ENCODE results near the gene HRAS. TPM values are rescaled to one million over a fixed set of nuclear protein-coding genes. Genes with fewer than 3 reads are reported as not detected.

HRAS gene
- total RNA-seq, 1 donor from 2014 or later: 45.2 TPM

DNA sequence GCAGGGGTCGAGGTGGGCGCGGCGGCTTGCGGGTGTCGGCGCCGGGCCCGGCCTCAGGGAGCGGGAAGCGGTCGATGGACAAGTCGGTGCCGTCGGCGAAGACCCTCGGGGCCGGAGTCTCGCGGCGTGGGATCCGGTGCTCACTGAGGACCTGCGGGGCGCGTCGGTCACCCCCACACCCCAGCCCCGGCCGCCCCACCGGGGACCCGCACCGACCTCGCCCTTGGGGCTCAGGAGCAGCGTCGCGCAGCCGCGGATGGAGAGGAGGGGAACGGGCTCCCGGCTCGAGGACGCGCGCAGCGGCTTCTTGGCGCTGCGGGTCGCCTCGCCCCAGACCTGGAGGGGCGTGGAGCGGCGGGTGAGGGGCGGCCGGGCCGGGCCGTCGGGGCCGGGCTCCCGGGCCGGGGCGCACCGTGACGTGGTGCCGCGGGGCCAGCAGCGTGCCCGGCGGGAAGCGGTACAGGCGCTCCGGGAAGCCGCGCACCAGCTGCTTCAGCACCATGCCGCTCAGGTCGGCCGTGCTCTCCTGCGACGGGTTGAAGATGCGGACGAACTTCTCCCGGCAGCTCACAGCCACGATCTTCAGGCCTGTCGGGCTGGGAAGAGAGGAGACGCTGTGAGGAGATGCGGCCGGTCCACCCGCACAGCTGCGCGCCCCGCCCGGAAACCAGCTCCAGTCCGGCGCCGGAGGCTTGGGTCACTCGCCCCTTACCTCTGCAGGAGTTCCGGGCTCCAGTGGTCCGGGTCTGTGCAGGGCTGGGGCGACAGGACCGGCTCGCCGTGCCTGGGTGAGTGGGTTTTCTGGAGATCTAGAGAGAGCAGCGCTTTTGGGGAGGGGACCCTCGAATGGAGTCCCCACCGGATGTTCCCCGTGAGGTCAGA lies 20.6 kb upstream of the HRAS start:
- intact Hi-C loops (cut with DNase I): no loop called here
- no peak for DNase-seq (ENCODE audit: low spot score)
- no peak for ATAC-seq

DNA sequence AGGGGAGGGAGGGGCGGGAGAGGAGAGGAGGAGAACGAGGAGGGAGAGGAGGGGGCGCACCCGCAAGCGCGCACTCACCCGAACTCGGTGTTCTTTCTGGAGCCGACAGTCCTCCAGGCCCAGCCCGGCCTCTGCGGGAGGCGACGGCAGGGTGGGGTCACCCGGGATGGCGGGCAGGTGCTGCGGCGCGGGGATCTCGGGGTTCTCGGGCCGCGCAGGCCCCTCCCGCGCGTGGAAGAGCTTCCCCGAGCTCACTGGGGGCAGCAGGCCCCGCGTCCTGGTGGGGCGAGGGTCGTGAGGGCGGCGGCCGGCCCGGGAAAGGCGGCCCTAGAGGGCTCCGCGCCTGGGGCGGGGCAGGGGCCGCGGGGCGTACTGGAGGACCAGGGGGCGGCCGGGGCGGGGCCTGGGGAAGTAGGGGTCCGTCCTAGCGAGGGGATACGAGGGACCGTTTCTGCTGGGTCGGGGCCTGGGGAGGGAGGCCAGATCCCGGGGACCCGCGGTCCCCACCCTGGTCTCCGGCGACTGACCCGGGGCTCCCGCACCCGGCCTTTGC lies 19.9 kb upstream of the HRAS start:
- intact Hi-C loops (cut with DNase I): no loop called here
- DNase-seq (ENCODE audit: low spot score) (no peak), ATAC-seq (no peak)

DNA sequence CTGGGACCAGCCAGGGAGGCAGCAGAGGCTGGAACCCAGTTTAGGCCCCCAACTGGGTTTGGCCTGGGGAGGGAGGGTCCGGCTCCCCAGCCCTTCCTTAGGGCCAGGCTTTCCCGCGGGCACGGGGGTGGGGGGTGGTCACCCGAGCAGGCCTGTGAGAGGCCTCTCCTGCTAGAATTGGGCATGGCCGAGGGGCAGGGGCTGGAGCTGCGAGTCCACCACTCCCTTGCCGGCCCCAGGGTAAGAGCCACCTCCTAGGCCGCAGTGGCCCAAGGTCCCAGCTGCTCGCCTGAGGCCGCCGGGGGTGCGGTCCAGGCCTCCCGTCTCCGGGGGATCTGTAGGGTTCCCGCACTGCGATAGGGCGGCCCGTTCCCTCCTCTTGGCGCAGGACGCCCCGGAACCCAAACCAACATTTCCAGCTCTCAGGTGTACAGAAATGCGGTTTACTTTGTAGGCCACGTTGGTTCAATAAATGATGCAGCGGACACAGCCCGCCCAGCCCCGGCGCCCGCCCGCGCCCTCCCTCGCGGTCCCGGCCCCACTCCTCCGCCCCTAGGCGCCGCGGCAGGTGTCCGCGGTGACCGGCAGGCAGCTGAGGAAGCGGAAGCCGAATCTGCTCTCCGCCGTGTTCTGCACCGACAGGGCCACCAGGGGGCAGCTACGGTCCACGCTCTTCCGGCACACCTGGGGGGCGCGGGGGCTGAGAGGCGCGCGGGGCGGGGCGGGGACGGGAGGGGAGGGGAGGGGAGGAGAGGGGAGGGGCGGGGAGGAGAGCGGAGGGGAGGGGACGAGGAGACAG lies 19.3 kb upstream of the HRAS start:
- intact Hi-C loops (cut with DNase I): no loop called here
- no peak for DNase-seq (ENCODE audit: low spot score)

DNA sequence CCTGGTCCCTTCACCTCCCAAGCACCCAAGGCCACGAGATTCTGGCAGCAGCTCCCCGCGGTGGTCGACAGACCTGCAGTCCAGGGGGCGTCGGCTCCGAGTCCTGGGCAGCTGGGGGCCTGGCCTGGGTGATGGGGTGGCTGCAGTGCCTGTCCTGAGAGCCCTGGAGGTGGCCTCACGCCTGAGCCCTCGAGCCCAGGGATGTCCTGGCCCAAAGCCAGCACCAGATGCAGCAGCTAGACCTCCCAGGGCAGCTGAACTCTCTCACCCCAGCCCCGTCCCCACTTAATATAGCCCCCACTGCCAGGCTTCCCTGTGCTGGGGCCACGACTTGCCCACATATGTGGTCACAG lies 18.6 kb upstream of the HRAS start:
- DNase-seq (ENCODE audit: low spot score) (no peak), ATAC-seq (no peak)
- intact Hi-C loops (cut with DNase I): no loop called here

More for the DNA sequence above, 19.3 kb upstream of the HRAS start:
- ATAC-seq: no peak

DNA sequence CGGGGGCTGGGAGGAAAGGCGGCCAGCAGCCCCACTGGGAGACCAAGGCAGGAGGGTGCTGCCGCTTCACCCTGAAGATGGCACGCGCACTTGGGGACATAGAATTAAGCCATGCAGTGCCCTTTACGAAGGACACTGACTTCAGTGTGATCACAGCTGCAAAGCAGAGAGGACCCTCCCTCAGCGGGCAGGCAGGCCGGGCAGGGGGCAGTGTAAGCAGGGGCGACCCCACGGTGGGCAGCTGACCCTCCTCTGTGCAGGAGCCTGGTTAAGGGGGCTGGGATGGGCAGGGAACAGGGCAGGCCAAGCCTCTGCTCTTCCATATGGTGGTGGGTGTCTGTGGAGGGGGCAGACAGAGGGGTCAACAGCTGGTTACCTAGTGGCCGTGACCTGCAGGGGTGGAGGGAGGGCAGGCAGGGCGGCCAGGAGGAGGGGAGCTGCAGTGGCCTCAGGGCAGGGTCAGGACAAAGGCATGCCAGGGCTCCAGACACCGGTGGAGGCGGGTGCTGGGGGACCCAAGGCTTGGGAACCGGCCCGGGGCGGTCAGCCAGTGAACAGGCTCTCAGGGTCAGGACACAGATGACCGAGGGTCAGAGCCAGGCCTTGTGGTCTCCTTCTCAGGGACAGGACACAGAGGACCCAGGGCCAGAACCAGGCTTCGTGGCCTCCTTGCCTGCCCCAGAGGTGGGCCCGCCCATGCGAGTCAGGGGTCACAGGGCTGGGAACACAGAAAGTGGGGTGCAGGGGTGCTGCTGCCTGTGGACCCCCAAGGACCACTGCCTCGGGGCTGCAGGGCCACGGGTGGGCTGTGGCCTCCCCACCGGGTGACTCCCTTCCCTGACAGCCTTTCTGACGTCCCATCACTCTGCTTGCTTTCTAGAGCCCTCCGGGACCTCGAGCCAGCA lies 18.0 kb upstream of the HRAS start:
- ATAC-seq (no peak), DNase-seq (ENCODE audit: low spot score) (no peak)
- intact Hi-C loops (cut with DNase I): no loop called here

DNA sequence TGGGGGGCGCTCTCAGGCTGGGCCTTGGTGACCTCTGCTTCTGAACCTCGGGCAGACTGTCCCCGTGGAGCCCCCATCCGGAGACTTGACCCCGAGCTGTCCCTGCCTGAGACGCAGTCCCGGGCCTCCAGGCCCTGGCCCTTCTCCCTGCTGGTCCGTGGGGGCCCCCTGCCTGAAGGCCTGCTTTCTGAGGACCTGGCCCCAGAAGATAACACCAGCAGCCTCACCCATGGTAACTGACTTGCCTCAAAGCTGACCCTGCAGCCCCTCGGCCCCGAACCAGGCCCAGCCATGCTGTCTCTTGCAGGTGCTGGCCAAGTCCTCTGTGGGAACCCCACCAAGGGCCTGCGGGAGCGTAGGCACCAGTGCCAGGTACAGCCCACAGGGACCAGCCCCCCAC lies 16.2 kb upstream of the HRAS start:
- DNase-seq (ENCODE audit: low spot score) (no peak), ATAC-seq (no peak)
- intact Hi-C loops (cut with DNase I): no loop called here

DNA sequence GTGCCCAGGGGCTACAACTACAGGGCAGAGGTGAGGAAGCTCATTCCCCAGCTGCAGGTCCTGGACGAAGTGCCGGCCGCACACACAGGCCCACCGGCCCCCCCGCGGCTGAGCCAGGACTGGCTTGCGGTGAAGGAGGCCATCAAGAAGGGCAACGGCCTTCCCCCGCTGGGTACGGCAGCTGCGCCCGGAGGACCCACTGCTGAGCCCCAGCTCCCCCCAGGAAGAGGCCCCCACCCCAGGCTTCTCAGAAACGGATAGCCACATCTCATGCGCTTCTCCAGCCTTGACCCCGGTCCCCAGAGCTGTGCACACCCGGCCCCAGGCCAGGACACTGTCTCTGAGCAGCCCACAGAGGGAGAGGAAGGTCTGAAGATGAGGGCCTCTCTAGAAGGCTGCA lies 15.8 kb upstream of the HRAS start:
- ATAC-seq: no peak
- intact Hi-C loops (cut with DNase I): no loop called here
- no peak for DNase-seq (ENCODE audit: low spot score)

DNA sequence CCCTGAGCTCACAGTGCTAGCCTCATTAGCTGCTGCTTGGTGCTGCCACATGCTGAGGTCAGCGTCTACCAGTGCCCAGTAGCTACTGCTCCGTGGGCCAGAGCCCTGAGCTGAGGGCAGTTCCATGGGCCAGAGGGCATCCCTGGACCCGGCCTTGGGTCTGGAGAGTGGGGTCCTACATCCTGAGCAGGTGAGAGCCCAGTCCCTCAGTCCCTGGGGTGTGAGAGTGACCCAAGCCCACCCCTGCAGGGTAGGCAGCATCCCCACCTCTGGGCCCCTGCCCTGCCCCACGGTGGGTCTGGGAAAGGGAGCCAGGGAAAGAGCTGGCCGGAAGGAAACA lies 15.3 kb upstream of the HRAS start:
- intact Hi-C loops (cut with DNase I): no loop called here

DNA sequence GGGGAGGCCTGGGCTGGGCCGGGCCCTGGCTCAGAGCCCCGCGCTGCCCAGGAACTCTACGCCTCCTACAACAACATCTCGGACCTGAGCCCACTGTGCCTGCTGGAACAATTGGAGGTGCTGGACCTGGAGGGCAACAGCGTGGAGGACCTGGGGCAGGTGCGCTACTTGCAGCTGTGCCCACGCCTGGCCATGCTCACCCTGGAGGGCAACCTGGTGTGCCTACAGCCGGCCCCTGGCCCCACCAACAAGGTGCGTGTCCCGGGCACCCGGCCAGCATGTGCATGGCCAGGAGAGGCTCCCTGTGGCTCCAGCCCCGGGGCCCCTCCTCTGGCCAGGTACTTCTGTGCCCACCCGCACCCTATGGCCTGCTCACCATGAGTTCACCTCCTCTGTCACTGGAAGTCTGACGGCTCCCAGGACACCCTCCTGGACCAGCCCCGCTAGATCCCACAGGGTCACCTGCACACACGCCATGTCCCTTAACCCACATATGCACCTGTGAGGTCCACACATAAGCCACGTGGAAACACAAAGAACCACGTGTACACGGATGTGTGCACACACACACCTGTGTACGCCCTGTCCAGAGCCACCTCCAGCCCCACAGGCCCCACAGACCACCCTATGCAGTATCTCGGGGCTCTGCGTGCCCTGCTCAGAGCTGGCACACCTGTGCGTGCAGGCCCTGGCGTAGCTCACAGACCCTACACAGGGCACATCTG lies 14.8 kb upstream of the HRAS start:
- intact Hi-C loops (cut with DNase I): no loop called here
- no peak for DNase-seq (ENCODE audit: low spot score)

More for the DNA sequence above, 15.3 kb upstream of the HRAS start:
- DNase-seq (ENCODE audit: low spot score): no peak
- no peak for ATAC-seq

DNA sequence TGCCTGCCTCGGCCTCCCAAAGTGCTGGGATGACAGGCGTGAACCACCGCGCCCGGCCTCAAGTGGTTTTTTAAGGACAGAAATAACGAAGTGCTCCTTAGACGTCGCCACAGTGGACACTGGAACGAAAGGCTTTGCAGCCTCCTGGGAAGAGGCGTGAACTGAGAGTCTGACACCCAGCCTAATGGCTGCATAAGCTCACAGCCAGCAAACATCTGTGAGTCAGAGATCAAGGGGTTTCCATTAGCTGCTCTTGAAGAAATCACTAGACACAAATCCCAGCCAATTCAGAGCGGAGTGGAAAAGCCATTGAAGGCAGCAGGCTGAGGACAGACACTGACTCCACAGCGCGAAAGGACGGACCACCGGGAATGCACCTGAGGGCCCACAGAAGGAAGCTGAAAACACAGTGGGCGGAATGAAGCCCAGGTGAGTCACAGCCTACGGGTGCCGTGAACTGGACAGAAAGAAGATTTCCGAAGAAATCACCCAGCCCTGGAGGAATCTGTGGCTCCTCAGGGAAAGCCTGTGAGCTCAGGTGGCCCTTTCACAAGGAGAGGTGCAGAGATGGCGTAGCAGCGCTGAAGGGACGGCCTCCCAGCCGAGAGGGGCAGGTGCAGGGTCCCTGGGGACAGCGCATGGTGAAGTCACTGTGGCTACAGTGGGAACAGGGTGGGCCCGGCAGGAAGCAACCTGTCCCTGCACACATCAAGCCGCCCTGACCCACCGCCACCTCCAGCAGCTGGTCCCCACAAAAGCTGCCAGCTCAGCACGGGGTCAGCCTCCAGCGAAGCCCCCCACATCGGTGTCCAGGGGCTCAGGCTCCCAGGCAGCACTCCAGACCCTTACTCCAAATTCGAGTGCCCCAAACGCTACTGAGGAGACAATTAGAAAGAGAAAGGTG lies 13.6 kb upstream of the HRAS start:
- intact Hi-C loops (cut with DNase I): no loop called here
- no peak for DNase-seq (ENCODE audit: low spot score)
- ATAC-seq: no peak

More for the DNA sequence above, 14.8 kb upstream of the HRAS start:
- ATAC-seq: no peak

DNA sequence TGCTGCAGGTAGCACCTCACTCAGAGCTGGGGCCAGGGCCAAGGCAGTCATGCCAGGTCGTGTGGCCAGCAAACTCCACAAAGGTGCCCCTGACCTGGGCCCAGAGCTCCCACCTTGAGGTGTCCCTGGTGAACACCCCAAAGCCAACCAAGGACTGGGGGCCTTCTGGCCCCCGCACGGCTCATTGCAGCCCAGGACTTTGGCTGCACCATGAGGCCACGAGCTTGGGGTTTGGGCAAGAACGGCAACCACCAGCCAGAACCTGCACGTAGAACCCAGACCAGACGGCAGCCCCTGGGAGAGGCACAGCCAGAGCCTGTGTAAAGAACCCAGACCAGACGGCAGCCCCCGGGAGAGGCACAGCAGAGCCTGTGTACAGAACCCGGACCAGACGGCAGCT lies 9.8 kb upstream of the HRAS start:
- ATAC-seq (no peak), DNase-seq (ENCODE audit: low spot score) (no peak)
- intact Hi-C loops (cut with DNase I): no loop called here

DNA sequence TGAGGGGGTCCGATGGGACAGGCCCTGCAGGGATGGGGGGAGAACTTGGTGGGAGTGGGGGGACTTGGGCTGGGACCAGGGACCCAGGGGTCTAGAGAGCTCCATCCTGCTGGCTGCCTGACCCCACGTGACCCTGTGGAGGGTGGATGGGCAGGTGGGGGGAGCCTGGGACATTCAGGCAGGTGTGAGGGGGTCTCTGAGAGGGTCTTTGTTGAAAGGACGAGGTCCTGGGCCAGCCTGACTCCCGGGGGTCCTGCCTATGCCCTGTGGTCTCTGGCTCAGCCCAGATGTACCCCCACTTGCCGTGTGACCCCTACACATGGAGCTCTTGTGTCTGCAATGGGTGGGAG lies 9.4 kb upstream of the HRAS start:
- ATAC-seq (no peak), DNase-seq (ENCODE audit: low spot score) (no peak)
- intact Hi-C loops (cut with DNase I): no loop called here

DNA sequence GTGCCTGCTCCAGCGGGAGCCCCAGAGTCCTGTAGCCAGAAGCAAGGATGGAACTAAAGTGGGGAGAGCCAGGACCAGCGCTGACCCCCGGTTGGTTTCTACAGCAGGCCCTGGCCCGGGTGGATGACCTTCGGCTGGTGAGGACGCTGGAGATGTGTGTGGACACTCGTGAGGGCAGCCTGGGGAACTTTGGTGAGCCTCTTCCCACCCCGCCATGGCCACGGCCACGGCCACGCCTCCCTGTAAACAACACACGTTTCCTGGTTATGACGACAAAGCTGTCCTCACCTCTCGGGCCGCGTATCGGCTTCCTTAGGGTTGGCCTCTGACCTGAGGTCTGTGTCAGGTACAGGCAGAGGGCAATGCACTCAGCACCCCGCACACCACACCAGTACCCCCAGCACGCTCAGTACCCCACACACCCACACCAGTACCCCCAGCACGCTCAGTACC lies 6.1 kb upstream of the HRAS start:
- no peak for DNase-seq (ENCODE audit: low spot score)
- no peak for ATAC-seq
- intact Hi-C loops (cut with DNase I): no loop called here

DNA sequence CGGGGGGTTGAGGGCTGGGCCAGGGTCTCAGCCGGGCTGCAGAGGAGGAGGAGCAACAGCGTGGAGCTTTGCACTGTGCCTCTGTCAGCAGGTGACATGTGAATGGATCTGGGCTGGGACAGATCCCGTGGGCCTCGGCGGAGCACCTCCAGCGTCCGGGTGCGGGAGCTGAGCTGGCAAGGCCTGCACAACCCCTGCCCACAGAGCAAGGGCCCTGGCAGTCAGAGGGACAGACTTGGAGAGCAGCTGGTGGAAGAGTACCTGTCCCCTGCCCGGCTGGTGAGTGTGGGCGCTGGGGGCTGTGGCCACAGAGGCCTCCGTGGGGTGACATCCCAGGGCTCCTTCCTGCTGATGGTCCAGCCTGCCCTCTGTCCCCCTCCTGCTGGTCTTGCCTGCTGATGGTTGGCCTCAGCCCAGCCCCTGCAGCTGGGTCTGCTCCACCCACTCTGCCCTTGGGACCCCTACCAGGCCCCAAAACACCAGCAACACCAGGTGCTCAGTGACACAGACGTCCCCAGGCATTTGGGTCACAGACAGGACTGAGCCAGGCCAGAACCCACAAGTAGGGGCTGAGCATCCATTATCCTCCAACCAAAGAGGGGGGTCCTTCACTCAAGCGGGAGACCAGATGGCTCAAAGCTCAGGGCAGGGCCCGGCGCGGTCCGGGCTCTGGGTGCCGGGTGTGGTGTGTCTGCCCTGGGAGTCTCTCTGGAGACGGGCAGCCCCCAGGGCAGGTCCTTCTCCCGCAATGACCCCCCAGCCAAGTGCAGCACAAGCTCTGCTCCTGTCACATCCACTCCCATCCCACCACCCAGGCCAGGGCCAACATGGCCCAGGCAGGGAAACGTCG lies 5.4 kb upstream of the HRAS start:
- intact Hi-C loops (cut with DNase I): no loop called here
- DNase-seq (ENCODE audit: low spot score) (no peak), ATAC-seq (no peak)

DNA sequence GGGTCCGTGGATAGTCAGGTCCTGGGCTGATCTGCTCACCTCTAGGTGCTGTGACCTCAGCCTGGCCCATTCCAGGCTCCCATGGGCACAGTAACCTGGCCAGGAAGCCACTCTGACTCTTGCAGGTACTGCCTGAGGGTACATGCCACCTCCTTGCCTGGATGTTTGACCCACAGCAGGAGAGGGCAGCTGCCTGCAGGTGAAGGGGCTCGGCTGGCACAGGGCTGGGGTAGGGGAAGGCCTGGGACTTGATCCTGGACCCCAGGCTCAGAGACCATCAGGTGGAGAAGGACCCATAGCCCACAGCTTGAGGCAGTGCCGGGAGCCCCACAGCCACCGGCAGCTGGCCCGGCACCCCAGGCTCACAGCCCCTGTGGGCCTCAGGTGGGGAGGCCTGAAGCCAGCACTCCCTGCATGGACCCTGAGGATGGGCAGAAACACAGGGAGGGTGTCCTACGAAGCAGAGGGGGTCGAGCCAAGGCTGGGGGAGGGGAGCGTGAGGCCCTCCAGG lies 4.7 kb upstream of the HRAS start:
- DNase-seq (ENCODE audit: low spot score): no peak
- no peak for ATAC-seq
- intact Hi-C loops (cut with DNase I): no loop called here

DNA sequence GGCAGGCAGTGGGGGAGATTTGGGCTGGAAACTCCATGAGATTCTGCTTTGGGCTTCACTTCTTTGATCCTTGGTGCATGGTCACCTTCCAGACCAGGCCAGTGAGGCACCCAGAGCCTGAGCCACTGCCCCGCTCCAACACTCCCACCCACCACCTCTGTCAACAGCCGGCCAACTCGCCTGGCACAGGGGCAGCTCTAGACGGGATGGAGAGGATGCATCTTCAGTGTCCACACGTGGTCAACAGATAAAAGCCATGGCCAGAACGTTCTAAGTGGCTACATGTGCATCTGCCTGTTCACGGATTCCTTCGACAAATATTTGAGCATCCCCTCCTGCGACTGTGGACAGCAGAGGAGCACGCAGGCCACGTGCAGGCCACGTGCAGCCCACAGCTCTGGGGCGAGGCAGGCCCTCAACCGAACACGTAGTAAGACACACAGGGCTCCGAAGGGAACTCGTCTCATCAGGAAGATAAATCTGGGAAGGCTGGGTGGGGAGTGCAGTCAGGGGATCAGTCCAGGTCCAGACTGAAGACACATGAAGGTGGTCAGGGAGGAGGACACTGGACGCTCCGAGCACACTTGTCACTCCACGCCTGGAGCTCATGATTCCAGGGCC lies 3.2 kb upstream of the HRAS start:
- intact Hi-C loops (cut with DNase I): no loop called here
- DNase-seq (ENCODE audit: low spot score) (no peak), ATAC-seq (no peak)

All from sciatic nerve (tissue), 2 donors.